LoVo (cell line): ENCODE data around the gene EFCAB9.

ENCODE experiments used
- DNase-seq: peaks from one replicate; pipeline ENCODE4 v3.0.0-alpha.2; 2016; ENCODE audit warnings: low spot score

EFCAB9 gene

GRCh38 chr5:172166030-172166826 is 27.7 kb upstream of the EFCAB9 start:
- no peak for DNase-seq

GRCh38 chr5:172167895-172168294 is 26.1 kb upstream of the EFCAB9 start:
- DNase-seq, result no peak

- DNase-seq, result no peak
Observed at GRCh38 chr5:172168311-172168710, 25.7 kb upstream of the EFCAB9 start.

- no peak for DNase-seq
Observed at GRCh38 chr5:172169216-172169615, 24.8 kb upstream of the EFCAB9 start.

- no peak for DNase-seq
Observed at GRCh38 chr5:172170251-172170701, 23.7 kb upstream of the EFCAB9 start.

- no peak for DNase-seq
Observed at GRCh38 chr5:172171118-172171517, 22.9 kb upstream of the EFCAB9 start.

- no peak for DNase-seq
Observed at GRCh38 chr5:172172912-172173563, 20.9 kb upstream of the EFCAB9 start.

GRCh38 chr5:172173564-172174153 is 20.3 kb upstream of the EFCAB9 start:
- no peak for DNase-seq

GRCh38 chr5:172175263-172175719 is 18.7 kb upstream of the EFCAB9 start:
- no peak for DNase-seq

GRCh38 chr5:172177176-172177575 is 16.8 kb upstream of the EFCAB9 start:
- no peak for DNase-seq

- DNase-seq, result no peak
Observed at GRCh38 chr5:172178301-172178987, 15.5 kb upstream of the EFCAB9 start.

- no peak for DNase-seq
Observed at GRCh38 chr5:172178991-172179989, 14.7 kb upstream of the EFCAB9 start.

GRCh38 chr5:172180936-172181335 is 13.0 kb upstream of the EFCAB9 start:
- DNase-seq, result no peak

- DNase-seq, result no peak
Observed at GRCh38 chr5:172182291-172182690, 11.7 kb upstream of the EFCAB9 start.

GRCh38 chr5:172183881-172184280 is 10.1 kb upstream of the EFCAB9 start:
- no peak for DNase-seq

GRCh38 chr5:172185096-172185461 is 8.9 kb upstream of the EFCAB9 start:
- DNase-seq, result no peak

- no peak for DNase-seq
Observed at GRCh38 chr5:172186114-172186695, 7.8 kb upstream of the EFCAB9 start.

GRCh38 chr5:172187118-172188032 is 6.6 kb upstream of the EFCAB9 start:
- DNase-seq, result peak; percentile 76

- DNase-seq, result peak; percentile 93
Observed at GRCh38 chr5:172188033-172188892, 5.7 kb upstream of the EFCAB9 start, which contains the start of gene STK10. Gene STK10 (minus strand): TSS chr5:172188224. CDS start chr5:172188042, 182 bp downstream.
